GM19463 (cell line): Measurements from ENCODE around the gene ZNF41.
"Not testable (repeated sequence)": the region's sequence is repeated elsewhere in the genome, so short reads cannot be mapped to it uniquely, and the experiment has no call there.

ENCODE experiments used
- ATAC-seq: cut with Tn5 transposase; IDR thresholded peaks from one replicate; pipeline ENCODE4 v1.9.1; 2021; ENCODE audit warnings: mild to moderate bottlenecking, moderate library complexity; ENCODE audit not compliant: unreplicated experiment

The ZNF41 gene

DNA sequence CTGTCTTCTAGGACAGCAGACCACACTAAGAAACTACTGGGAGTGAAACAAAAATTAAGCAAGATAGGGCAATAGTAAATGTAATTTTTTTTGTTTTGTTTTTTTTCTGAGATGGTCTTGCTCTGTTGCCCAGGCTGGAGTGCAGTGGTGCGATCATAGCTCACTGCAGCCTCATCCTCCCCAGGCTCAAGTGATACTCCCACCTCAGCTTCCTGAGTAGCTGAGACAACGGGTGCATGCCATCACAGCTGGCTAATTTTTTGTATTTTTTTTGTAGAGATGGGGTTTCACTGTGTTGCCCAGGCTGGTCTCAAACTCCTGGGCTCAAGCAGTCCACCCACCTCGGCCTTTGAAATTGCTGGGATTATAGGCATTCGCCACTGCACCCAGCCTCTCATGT, 9.1 kb upstream of the ZNF41 start:
- ATAC-seq = not testable (repeated sequence)

DNA sequence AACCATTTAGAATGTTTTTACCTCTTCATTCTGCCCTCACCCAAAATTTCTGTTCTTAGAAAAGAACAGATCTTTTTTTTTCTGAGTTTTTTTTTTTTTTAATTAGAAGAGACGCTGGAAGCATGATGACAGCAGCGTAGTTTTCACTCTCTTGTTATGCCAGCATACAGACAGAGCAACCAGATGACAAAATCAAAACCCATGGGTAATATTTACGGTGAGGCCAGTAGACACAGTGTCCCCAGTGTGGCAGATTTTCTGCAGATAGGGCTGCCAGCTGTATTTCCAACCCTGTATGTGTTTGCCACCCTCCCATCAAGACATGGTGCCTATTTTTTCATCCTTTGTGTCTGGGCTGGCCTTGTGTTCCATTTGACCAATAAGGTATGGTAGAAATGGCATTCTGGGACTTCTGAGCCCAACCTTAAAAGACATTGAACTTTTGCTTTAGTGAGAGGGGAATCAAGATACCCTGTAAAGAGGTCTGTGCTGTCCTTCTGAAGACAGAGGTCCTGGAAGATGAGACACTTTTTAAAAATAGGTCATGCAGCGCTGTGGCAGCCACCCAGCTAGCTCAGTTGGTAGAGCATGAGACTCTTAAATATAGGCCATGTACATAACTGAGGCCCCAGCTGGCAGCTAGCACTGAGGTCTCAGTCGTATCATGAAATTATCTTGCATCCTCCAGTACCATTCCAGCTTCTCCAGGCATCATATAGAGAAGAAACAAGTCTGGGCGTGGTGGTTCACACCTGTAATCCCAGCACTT, 6.7 kb upstream of the ZNF41 start:
- no peak for ATAC-seq

GRCh38 chrX:47484885-47485284, 1.9 kb upstream of the ZNF41 start:
- ATAC-seq = no peak

DNA sequence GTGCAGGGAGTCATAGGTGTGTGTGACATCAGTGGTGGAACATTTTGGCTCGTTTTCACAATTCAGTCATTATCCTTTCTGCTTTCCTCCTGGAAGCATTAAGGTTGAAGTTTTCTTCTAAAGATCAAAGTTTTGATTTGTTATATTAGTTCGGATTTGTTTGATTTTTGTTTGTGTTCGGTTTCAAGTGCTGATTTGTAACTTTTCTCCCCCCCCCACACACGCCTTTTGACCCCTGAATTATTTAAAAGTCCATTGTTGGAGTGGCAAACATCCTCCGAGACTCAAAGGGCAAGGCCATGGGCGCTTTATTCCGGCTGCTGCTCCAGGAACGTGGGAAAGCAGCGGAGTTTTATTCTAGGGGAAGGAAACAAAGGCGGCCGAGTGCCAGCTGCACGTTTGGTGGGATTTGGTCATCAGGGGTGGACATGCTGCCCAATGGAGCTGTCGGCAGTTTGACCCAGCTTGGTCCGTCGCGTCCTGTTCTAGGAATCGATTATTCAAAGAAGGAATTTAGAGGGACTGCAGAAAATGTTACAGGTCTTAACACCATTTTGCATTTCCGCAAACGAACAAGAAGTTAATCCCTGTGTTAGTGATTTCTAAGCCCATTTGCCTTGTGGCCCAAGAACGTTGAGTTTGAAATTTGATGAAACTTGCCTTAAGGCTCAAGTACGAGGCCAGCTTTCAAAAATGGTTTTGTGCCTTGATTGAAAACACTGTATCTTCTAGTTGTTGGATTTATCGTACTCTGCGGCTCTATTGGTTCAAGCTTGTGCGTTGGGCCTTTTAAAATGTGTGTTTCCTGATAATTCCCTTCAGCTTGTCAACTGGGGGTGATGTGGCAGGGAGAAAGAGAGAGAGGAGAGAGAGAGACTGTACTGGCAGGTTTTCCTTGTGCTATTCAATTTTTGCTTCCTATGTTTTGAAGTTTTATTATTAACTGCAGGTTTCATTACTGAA, 565 bp upstream of the ZNF41 start:
- no peak for ATAC-seq

- ATAC-seq = peak; percentile 16
Measured at GRCh38 chrX:47482065-47482511, 934 bp downstream of the ZNF41 start.

- no peak for ATAC-seq
Measured at GRCh38 chrX:47481160-47481559, 1.9 kb downstream of the ZNF41 start.

DNA sequence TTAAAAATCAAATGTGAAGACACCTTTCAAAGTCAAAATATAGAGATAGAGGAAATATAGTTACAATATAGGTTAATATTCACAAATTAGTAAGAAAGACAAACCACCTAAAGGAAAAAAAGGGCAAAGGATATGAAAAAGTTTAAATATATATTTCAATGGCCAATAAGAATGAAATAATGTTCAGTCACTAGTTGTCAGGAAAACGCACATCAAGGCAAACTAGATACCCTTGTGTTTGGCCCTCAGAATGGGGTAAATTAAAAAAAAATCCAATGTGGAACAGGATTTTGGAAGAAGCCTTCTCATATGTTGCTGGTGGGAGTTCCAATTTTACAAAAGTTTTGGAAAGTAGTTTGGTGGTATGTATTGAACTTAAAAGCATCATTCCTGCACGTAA, 2.4 kb downstream of the ZNF41 start:
- ATAC-seq = no peak

GRCh38 chrX:47475476-47475875, 7.5 kb downstream of the ZNF41 start:
- ATAC-seq = no peak

DNA sequence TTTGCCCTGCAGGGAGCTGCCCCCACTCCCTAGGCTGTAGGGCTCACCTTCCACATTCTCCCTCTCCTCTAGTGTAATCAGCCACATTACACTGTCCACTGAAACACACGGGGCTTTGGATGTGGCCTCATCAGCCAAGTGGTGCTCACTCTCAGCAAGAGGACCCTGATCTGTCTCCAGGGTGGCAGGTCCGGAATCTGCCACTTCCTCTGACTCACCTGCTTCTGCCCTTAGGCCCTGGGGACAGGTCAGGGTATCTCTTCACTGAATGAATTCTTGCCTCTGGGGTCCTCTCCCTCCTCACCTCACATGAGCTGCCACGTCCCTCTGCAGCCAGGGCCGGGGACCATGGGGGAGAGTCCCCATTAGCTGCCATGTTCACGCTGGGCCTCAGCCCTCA, 15.9 kb downstream of the ZNF41 start:
- no peak for ATAC-seq

DNA sequence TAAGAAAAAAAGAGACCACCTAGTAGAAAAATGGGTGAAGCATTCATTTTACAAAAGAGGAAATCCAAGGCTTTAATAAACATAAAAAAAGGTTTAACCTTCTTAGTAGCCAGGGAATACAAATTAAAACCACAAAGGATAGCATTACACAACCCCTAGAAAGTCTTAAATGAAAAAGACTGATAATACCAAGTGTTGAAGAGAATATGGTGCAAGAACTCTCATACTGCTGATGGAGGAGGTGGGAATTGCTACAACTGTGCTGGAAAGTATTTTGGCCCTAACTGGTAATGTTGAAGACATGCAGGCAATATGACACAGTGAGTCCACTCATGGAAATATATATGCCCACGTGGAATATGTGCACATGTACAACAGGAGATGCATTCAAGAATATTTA, 22.5 kb downstream of the ZNF41 start:
- no peak for ATAC-seq

- ATAC-seq = no peak
Measured at GRCh38 chrX:47458528-47458927, 24.5 kb downstream of the ZNF41 start.

- ATAC-seq = no peak
Measured at GRCh38 chrX:47456080-47456479, 26.9 kb downstream of the ZNF41 start.

DNA sequence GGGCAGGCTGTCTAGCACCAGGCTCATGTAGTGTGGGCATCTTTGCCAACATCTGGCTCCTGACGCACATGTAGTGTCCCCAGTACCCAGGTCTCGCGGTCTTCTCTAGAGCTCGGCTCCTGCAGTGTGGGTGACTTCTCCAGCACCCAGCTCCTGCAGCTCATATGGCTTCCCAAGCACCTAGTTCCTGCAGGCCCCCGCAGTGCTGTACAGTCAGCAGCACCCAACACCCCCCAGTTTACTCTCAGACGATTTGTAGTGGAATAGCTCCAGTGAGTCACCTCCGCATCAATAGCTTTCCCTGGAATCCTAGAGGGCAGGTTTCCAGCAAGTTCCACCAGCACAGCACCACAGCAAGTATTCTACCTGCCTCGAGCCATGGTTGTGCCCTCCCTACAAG, 30.9 kb downstream of the ZNF41 start:
- no peak for ATAC-seq

GRCh38 chrX:47448165-47448806, 34.7 kb downstream of the ZNF41 start:
- no peak for ATAC-seq

DNA sequence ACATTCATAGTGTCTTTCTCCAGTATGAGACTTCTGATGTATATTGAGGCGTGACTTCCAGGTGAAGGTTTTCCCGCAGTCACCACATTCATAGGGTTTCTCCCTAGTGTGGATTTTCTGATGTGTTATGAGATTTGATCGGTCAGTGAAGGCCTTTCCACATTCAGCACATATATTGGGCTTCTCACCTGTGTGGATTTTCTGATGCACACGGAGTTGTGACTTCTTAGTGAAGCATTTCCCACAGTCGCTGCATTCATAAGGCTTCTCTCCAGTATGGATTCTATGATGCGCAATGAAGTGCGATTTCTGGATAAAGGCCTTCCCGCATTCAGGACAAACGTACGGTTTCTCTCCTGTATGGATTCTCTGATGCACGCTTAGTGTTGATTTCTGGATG, 35.4 kb downstream of the ZNF41 start:
- ATAC-seq = no peak

DNA sequence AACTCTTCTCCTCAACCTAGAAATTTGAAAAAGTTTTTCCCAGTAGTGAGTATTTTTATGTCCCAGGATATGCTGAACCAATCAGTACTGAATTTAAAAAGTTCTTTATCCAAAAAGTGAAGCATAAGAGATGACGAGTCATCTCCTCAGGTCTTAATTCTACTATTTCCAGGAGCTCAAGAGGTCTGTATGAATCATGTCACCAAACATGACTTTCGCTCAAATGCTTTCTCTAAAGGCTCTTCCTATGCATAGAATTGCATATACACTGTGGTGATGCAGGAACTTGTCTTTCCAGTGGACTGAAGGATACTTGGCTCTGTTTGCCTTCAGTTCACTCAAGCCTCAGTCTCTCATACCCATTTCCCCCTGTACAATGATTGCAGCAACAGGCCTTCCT, 36.1 kb downstream of the ZNF41 start:
- no peak for ATAC-seq

- ATAC-seq = no peak
Measured at GRCh38 chrX:47446431-47446830, 36.6 kb downstream of the ZNF41 start.

DNA sequence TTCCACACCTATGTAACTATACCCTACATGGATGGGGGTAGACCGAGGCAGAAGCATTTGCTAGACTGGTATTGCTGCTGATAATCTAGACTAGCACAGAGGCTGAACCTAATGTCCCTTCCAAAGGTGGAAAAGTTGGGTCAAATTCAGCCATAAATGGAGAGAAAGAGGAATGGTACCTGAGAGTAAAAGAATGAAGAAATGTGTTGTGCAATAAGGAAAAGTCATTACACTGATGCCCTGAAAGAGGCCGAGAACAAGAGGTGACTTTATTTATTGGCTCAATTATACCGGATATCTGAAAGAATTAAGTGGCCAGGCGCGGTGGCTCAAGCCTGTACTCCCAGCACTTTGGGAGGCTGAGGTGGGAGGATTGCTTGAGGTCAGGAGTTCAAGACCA, 52.1 kb downstream of the ZNF41 start:
- no peak for ATAC-seq

DNA sequence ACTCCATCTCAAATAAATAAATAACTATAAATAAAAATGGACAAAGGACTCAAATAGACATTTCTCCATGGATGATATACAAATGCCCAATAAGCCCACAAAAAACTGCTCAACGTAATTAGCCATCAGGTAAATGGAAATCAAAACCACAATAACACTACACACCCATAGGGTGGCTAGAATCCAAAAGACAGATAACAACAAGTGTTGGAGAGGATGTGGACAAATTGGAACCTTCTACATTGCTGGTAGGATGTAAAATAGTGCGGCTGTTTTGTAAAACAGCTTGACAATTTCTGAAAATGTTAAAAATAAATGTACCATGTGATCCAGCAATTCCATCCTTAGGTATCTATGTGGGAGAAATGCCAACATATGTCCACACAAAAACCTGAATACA, 60.6 kb downstream of the ZNF41 start:
- no peak for ATAC-seq

DNA sequence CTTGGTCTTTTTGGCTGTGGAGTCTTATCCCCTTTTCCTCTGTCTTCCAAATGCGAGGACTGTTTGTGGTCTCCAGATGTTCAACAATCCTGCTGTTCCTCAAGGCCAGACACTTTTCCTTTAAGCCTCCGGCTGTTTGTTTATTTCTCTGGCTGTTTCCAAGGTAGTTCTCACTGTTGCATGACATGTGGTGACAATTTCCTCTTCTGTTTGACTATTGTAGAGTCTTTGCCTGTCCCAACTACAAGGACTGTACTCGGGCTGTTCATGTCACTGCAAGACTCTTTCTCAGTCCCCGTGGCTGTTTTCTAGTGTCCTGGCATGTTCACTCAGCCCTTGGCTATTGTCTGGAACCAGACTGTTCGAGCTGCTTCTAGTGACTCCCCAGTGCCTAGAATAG, 62.1 kb downstream of the ZNF41 start:
- ATAC-seq = no peak

DNA sequence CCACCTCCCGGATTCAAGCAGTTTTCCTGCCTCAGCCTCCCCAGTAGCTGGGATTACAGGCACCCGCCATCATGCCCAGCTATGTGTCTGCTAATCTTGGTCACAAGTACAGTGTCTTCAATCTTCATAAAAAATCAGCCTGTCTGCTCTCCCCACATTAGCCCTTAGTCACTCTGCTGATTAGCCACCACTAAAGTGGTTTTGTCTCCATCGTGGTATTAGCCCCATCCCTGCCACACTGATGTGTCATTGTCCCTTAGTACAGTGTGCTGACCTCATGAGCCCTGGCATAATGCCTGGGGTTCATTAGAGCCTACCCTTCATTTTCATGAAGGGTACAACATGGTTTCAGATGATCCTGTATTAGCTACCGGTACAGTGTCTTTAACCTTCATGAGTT, 62.8 kb downstream of the ZNF41 start:
- ATAC-seq = no peak
